PC-3 (cell line): Measurements from ENCODE around the gene ADTRP.

Source experiments
- CTCF ChIP-seq: fragments of 300-600 bp; sonication (generic); conservative IDR thresholded peaks from 2 replicates; pipeline ENCODE4 v1.5.1; 2017; ENCODE audit warnings: antibody characterized with exemption, low read depth, mild to moderate bottlenecking, low read length
- EZH2 ChIP-seq: fragments of 300-600 bp; sonication (generic); IDR thresholded peaks from one replicate; pipeline ENCODE4 v1.6.1; 2017; ENCODE audit warnings: antibody characterized with exemption, mild to moderate bottlenecking, low read length; ENCODE audit not compliant: unreplicated experiment

DNA sequence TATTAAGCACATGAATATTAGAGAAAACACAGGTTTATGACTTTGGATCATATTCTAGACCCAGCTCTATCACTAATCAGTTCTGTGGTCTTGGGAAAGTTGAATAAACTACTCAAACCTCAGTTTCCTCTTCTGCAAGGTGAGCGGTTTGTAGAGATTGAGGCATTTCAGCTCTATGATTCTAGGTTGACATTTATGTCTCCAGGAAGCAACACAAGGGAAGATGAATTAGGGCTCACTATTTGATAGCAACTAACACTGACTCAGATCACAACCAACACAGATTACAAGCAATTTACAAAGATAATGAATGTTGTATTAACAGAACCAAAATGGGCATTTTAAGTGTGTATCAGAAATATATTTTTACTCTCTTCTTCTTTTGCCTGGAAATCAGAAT is 21.9 kb downstream of the ADTRP start:
- no peak for TF ChIP-seq CTCF
- no peak for TF ChIP-seq EZH2
